Measurements from ENCODE around the gene LEFTY1. TPM values are rescaled to one million over a fixed set of nuclear protein-coding genes. Genes with fewer than 3 reads are reported as not detected.

The LEFTY1 gene
- total RNA-seq, 4 donors from 2014 or later = 0.34 to 0.57 TPM; not detected in 2

GRCh38 chr1:225863167-225863566 lies 25.8 kb downstream of the LEFTY1 start:
- TF ChIP-seq, protein P1, sequence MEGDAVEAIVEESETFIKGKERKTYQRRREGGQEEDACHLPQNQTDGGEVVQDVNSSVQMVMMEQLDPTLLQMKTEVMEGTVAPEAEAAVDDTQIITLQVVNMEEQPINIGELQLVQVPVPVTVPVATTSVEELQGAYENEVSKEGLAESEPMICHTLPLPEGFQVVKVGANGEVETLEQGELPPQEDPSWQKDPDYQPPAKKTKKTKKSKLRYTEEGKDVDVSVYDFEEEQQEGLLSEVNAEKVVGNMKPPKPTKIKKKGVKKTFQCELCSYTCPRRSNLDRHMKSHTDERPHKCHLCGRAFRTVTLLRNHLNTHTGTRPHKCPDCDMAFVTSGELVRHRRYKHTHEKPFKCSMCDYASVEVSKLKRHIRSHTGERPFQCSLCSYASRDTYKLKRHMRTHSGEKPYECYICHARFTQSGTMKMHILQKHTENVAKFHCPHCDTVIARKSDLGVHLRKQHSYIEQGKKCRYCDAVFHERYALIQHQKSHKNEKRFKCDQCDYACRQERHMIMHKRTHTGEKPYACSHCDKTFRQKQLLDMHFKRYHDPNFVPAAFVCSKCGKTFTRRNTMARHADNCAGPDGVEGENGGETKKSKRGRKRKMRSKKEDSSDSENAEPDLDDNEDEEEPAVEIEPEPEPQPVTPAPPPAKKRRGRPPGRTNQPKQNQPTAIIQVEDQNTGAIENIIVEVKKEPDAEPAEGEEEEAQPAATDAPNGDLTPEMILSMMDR (IDR thresholded peaks at IDR 0.05; ENCODE audit: low read depth) = no peak

DNA sequence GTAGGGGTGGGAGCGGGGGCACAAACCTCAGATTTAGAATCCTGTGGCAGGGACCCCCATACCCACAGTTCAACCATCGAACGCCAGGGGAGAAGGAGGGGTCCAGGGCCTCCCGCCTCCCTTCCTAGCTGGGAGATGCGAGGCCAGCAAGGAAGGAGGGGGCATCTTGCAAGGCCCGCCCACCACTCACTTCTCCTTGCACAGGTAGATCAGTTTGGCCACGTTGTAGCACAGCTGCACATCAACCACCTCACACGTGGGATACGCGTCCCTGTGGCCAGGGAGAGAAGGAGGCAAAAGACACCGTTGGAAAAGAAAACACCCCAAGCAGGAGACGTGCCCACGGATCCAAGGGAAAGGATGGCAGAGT lies 26.4 kb downstream of the LEFTY1 start:
- TF ChIP-seq, protein P1 (IDR thresholded peaks at IDR 0.05; ENCODE audit: low read depth) = no peak

DNA sequence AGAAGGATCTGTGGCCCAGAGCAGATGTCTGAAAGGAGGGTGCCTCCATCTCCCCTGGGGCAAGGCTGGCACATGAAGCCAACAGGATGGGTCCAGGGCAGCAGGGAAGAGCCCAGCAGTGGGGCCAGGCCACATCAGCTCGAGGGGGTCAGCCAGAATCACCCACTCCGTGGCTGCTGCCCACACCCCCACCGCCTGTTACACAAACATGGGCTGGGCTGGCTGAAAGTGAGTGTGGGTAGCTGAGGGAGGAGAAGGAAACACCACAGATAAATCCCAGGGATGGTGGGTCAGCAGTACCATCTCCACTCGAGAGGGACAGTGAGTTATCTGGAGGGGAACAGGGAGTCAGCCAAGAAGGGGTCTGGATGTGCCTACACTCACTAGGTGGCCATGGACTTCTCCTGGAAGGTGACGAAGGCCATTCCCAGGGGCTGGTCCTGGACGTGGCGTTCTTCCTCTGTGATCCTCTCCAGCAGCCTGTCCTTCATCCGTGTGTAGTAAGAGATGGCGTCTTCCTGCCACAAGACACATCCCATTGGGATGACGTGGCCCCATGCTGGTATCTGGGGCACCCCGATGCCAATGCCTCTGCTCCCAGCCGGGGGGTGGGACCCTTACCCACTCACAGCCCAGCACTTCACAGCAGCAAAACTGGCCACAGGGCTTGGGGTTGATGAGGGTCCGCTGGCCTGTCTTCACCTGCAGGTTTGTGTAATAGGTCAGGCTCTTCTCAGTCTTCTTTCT lies 26.9 kb downstream of the LEFTY1 start:
- TF ChIP-seq, protein P1 (IDR thresholded peaks at IDR 0.05; ENCODE audit: low read depth) = no peak

GRCh38 chr1:225860876-225861441 lies 28.0 kb downstream of the LEFTY1 start:
- TF ChIP-seq, protein P1 (IDR thresholded peaks at IDR 0.05; ENCODE audit: low read depth) = no peak

DNA sequence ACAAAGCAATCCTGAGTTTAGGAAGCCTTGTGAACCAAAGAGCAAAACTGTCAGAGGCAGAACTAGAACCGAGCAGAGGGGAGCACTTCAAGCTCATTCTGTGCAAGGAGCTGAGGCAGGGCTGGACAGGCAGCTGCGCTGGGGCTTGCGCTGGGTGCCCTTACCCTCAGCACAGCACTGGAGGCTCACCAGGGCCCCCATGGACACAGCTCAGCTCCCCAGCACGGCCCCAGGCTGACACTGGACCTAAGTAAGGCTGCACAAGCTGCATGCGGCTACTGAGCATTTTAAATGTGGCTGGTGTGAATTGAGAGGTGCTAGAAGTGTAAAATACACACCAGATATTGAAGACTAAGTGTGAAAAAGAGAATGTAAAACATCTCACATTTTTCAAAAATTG lies 28.8 kb downstream of the LEFTY1 start:
- TF ChIP-seq, protein P1 (IDR thresholded peaks at IDR 0.05; ENCODE audit: low read depth) = no peak

DNA sequence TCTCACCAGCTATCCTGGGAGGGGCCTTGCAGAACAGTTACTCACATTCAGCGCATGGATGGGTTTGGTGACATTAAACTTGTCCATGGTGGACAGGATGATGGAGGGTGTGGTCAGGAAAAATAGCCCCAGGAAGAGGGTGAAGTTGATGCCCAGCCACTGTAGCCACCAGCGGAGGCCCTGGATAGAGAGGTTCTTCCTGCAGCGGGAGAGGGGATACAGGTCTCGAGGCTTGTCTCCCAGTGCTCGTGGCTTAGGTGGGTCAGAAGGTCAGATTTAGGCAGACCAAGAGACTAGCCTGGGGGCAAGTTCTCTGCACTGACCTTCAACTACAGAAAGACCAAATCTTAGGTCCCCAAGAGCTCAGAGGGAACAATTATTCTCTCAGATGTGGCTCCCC lies 29.8 kb downstream of the LEFTY1 start:
- TF ChIP-seq, protein P1 (IDR thresholded peaks at IDR 0.05; ENCODE audit: low read depth) = no peak

DNA sequence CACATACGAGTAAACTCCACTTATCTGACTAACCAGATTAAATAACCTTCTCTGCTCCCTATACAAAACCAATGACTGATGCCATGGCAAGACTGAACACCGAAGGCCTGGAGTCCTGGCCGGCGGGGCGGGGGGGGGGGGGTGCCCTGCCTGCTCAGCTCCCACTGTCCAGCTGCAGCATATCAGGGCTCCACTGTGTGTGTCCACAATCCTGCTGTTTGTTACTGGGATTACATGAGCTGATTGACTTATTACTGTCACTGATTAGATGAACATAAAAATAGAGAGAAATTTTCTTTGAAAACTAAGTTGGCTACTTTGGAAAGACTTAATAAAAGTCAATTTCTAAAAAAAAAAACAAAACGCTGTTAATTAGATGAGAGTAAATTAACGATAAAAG lies 31.7 kb downstream of the LEFTY1 start:
- TF ChIP-seq, protein P1 (IDR thresholded peaks at IDR 0.05; ENCODE audit: low read depth) = no peak
